Gastroesophageal sphincter (tissue), 4 donors: ENCODE data around the gene PDGFB. TPM values are rescaled to one million over a fixed set of nuclear protein-coding genes. Genes with fewer than 3 reads are reported as not detected.

Experiments used
- ATAC-seq: fragments of 150-250 bp; one replicate; pipeline ENCODE4 v1.9.1; 2016; ENCODE audit warnings: mild to moderate bottlenecking, moderate library complexity
- H3K27ac ChIP-seq, 4 donors: fragments of 200-600 bp; sonication (generic) in 3 of 4; 1 replicate in 3 of 4; 2 replicates in 1 of 4; pipeline ENCODE4 v1.5.1; 2016 to 2019
- H3K27me3 ChIP-seq: fragments of 200-600 bp; sonication (generic); one replicate; pipeline ENCODE4 v1.5.1; 2019
- H3K36me3 ChIP-seq, 2 donors: fragments of 200-600 bp; sonication (generic); one replicate each; pipeline ENCODE4 v1.5.1; 2019; ENCODE audit warnings: control low read depth in 1 of 2
- H3K4me1 ChIP-seq, 3 donors: fragments of 200-600 bp; sonication (generic); 1 replicate in 2 of 3; 2 replicates in 1 of 3; pipeline ENCODE4 v1.5.1; 2016 to 2019; ENCODE audit warnings: control low read depth in 2 of 3
- H3K4me3 ChIP-seq, 2 donors: fragments of 200-600 bp; sonication (generic); one replicate each; pipeline ENCODE4 v1.5.1; 2019; ENCODE audit warnings: mild to moderate bottlenecking in 1 of 2, moderate library complexity in 1 of 2
- H3K9me3 ChIP-seq, 3 donors: fragments of 200-600 bp; sonication (generic); one replicate each; pipeline ENCODE4 v1.5.1; 2017 to 2019; ENCODE audit warnings: control low read depth in 2 of 3
- EP300 ChIP-seq: sonication (generic); formaldehyde crosslinking; IDR thresholded peaks from one replicate; pipeline ENCODE4 v1.6.1; 2017; ENCODE audit warnings: antibody characterized with exemption, mild to moderate bottlenecking
- POLR2A ChIP-seq, 2 donors: fragments of 450-650 bp; IDR thresholded peaks; one replicate each; pipeline ENCODE4 v1.6.1; 2017; ENCODE audit warnings: antibody characterized with exemption in 2 of 2, mild to moderate bottlenecking in 2 of 2, moderate library complexity in 1 of 2
- POLR2AphosphoS5 ChIP-seq: sonication (generic); formaldehyde crosslinking; IDR thresholded peaks from one replicate; pipeline ENCODE4 v1.6.1; 2017; ENCODE audit warnings: antibody characterized with exemption
- WGBS, 2 donors: methylation state at CpG; one replicate each; pipeline ENCODE4 v1.1.5; 2018; ENCODE audit warnings: low coverage in 1 of 2; 5-methylcytosine and 5-hydroxymethylcytosine counted together
- total RNA-seq, 4 donors: library from RNA; depleted of rRNA; stranded (reverse); fragments of >200 nt; gene quantifications; one replicate each; pipeline ENCODE4 v1.1.0, GENCODE V29; 2016
- TF ChIP-seq, protein P1 (sequence below), 4 experiments: fragments of 200-600 bp in 2 of 4; fragments of 450-650 bp in 2 of 4; sonication (generic) in 1 of 4; IDR thresholded peaks; one replicate each; pipeline ENCODE4 v1.5.1; 2017 to 2019; ENCODE audit warnings: antibody characterized with exemption in 4 of 4, mild to moderate bottlenecking in 2 of 4, moderate library complexity in 2 of 4

Gene PDGFB
- total RNA-seq, 4 donors from 2014 or later: 7.1 to 27.9 (median 15.1) TPM

DNA sequence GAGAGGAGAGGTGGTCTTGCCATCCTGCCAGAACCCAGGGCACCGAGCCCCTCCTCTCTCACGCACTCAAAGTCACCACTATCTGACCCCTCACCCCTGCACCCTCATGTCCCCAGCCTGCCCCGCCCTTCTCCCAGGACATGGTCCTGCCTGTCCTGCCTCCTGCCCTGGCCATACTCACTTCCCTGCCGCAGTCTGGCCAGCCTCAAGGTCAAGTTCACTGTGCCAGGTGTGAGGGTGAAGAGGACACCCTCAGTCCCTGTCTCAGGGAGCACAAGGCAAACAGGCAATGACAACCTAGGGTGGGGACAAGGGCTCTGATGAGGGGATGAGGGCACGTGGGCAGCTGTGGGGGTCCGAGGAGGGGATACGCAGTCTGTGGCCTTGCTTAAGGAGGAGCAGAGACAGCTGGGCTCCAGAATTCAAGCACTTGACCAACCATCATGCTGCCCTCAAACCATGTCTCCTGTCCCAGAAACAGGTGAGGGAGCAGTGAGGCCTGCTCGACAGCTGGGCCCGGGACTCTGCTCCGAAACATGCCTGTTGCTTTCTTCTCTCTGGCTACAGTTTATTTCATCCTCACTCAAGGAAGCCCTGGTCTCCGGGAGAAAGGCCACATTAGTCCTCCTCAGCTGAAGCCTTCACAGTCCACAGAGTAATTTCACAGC, 36.6 kb downstream of the PDGFB start:
- TF ChIP-seq EP300 (no peak), POLR2AphosphoS5 (no peak), POLR2A (IDR thresholded peaks at IDR 0.05) (no peak)
- TF ChIP-seq, protein P1, sequence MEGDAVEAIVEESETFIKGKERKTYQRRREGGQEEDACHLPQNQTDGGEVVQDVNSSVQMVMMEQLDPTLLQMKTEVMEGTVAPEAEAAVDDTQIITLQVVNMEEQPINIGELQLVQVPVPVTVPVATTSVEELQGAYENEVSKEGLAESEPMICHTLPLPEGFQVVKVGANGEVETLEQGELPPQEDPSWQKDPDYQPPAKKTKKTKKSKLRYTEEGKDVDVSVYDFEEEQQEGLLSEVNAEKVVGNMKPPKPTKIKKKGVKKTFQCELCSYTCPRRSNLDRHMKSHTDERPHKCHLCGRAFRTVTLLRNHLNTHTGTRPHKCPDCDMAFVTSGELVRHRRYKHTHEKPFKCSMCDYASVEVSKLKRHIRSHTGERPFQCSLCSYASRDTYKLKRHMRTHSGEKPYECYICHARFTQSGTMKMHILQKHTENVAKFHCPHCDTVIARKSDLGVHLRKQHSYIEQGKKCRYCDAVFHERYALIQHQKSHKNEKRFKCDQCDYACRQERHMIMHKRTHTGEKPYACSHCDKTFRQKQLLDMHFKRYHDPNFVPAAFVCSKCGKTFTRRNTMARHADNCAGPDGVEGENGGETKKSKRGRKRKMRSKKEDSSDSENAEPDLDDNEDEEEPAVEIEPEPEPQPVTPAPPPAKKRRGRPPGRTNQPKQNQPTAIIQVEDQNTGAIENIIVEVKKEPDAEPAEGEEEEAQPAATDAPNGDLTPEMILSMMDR (IDR thresholded peaks at IDR 0.05): no peak
- Histone ChIP-seq H3K27ac (no peak overlapping the region), H3K9me3 (no peaks in the 10 kb centered on the region), H3K4me1 (no peaks in the 10 kb centered on the region), H3K36me3 (no peaks in the 10 kb centered on the region), H3K4me3 (no peak overlapping the region), H3K27me3 (peaks cover 16% of the 10 kb centered on the region)
- no peak for ATAC-seq
- 51 to 92% methylated on average over 2 of the region's 11 CpGs for WGBS, 2 donors

DNA sequence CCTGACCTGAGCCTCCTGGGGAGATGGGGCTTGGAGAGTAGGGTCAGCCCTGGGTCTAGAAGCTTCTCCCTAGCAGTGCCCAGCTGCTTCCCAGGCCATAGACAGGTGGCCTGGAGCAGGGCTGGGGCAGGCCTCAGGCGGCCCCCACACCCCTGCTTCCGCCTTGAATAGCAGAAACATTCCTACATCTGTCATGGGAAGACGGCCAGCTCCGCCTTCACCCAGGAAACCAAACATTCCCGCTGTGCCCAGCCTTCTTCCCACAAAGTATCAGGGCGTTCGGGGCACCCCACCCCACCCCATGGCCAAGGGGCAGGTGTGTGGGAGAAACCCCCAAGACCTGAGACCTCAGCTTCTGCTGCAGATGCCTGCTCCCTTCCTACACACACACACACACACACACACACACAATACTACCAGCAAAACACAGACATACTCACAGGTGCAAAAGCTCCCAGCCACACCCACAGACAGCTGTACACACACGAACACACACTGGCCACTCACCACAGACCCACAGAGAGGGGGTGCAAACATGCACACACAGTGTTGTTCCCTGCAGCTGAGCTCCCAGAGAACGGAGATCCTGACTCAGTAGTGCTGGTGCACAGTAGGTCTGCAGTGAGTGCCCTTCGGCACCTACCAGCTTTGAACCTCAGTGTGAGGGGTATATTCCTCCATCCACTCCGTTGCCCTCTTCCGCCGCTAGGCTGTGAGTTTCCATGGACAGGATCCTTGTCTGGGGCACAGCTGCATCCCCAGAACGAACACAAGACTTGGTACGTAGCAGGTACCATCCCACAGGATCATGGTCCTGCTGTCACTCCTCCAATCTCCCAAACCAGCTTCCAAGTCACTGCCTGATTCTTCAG, 37.4 kb downstream of the PDGFB start:
- TF ChIP-seq, protein P1 (IDR thresholded peaks at IDR 0.05): no peak
- TF ChIP-seq POLR2AphosphoS5 (no peak), EP300 (no peak), POLR2A (IDR thresholded peaks at IDR 0.05) (no peak)
- H3K27me3 ChIP-seq: peaks cover 8% of the 10 kb centered on the region
- H3K36me3 ChIP-seq: no peaks in the 10 kb centered on the region
- peak overlapping the region in 1 of 4 donors; percentile 29 for H3K27ac ChIP-seq
- no peaks in the 10 kb centered on the region for H3K4me1 ChIP-seq
- 50 to 60% methylated on average over 1 to 2 of the region's 15 CpGs for WGBS, 2 donors
- peak; percentile 14 for ATAC-seq
- H3K9me3 ChIP-seq: no peaks in the 10 kb centered on the region
- H3K4me3 ChIP-seq: no peak overlapping the region

DNA sequence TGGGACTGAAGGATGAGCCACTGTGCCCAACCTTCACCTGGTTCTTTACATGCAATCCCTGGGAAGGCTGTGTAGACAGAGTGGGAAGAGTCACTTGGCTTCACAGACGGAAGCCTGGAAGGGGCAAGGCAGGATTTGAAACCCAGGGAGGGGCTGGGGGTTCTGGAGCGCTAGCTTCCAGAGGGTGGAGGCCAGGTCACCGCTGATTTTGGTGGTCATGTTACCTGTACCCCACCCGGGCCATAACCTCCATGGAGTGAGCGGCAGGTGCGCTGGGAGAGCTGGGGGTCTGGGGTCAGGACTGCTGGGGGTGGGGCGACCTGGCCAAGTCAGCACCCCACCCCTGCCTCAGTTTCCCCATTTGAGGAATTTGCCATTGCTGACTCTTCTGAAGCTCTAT, 38.3 kb downstream of the PDGFB start:
- no peaks in the 10 kb centered on the region for H3K36me3 ChIP-seq
- no peaks in the 10 kb centered on the region for H3K4me1 ChIP-seq
- ATAC-seq: no peak
- H3K9me3 ChIP-seq: no peaks in the 10 kb centered on the region
- no peak for TF ChIP-seq EP300
- no peak for TF ChIP-seq POLR2A (IDR thresholded peaks at IDR 0.05)
- TF ChIP-seq, protein P1 (IDR thresholded peaks at IDR 0.05): no peak
- TF ChIP-seq POLR2AphosphoS5: no peak
- H3K27me3 ChIP-seq: peaks cover 5% of the 10 kb centered on the region
- H3K27ac ChIP-seq: peak overlapping the region in 1 of 4 donors; percentile 29
- WGBS, 2 donors: no CpG with 5 or more reads among the region's 7 CpGs
- H3K4me3 ChIP-seq: no peak overlapping the region

DNA sequence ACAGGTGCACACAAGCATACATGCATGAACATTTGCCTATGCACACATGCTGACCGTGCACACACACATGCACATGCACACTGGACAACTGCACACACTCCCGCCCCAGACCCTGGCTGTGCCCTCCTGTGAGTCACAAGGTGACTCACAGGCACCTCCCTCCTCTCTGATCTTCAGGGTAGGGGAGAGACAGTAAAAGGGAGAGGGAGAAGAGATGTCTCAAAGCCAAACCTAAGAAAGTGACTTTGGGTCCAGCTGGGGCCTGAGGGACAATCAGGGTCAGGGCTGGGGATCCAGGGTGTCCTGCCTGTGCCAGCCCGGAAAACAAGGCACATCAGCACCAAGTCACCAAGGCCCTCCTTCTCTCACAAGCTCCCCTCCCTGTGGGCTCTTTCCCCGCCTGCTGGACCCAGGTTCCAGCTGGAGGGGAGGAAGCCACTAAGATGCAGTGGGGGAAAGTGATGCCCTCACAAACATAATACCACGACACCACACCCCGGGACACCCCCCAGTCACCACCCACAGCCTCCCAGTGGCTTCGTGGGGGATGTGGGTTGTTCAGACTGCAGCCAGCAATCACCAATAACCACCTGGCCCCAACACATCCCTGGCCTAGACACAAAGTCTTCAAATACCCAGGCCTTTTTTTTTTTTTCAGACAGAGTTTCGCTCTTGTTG, 39.3 kb downstream of the PDGFB start:
- TF ChIP-seq EP300 (no peak), POLR2AphosphoS5 (no peak), POLR2A (IDR thresholded peaks at IDR 0.05) (no peak)
- TF ChIP-seq, protein P1 (IDR thresholded peaks at IDR 0.05): no peak
- Histone ChIP-seq H3K9me3 (no peaks in the 10 kb centered on the region), H3K36me3 (no peaks in the 10 kb centered on the region), H3K27me3 (peaks cover 5% of the 10 kb centered on the region), H3K4me3 (no peak overlapping the region), H3K4me1 (no peaks in the 10 kb centered on the region), H3K27ac (peak overlapping the region in 1 of 4 donors; percentile 5)
- 65 to 93% methylated on average over 3 to 4 of the region's 8 CpGs for WGBS, 2 donors
- peak; percentile 18 for ATAC-seq
